GM23248 (cell line): ENCODE measurements around the gene ABHD6. TPM values are rescaled to one million over a fixed set of nuclear protein-coding genes. Genes with fewer than 3 reads are reported as not detected.
A peak's percentile ranks its signal among the peaks of the same experiment; 100 is the strongest.

Experiments
- DNase-seq: peaks from one replicate; pipeline ENCODE4 v3.0.0-alpha.2; 2015
- H2AFZ ChIP-seq: fragments of 200-600 bp; sonication (generic); 2 replicates; pipeline ENCODE4 v1.6.1; 2016; ENCODE audit warnings: antibody characterized with exemption
- H3F3A ChIP-seq: fragments of 200-600 bp; sonication (generic); 2 replicates; pipeline ENCODE4 v1.6.1; 2016; ENCODE audit warnings: mild to moderate bottlenecking, antibody characterized with exemption, mixed run types; ENCODE audit not compliant: insufficient read depth
- H3K27ac ChIP-seq: fragments of 200-600 bp; sonication (generic); 2 replicates; pipeline ENCODE4 v1.5.1; 2016; ENCODE audit warnings: mild to moderate bottlenecking
- H3K27me3 ChIP-seq: fragments of 200-600 bp; sonication (generic); replicated peaks from 2 replicates; pipeline ENCODE4 v1.6.1; 2016; ENCODE audit warnings: mild to moderate bottlenecking; ENCODE audit not compliant: insufficient read depth
- H3K36me3 ChIP-seq: fragments of 200-600 bp; sonication (generic); 2 replicates; pipeline ENCODE4 v1.6.1; 2016; ENCODE audit warnings: low read depth, mild to moderate bottlenecking
- H3K4me1 ChIP-seq: fragments of 200-600 bp; sonication (generic); 2 replicates; pipeline ENCODE4 v1.6.1; 2016; ENCODE audit warnings: mild to moderate bottlenecking; ENCODE audit not compliant: insufficient read depth
- H3K4me2 ChIP-seq: fragments of 200-600 bp; sonication (generic); one replicate; pipeline ENCODE4 v1.6.1; 2016; ENCODE audit warnings: mild to moderate bottlenecking; ENCODE audit not compliant: unreplicated experiment
- H3K4me3 ChIP-seq: fragments of 200-600 bp; sonication (generic); 2 replicates; pipeline ENCODE4 v1.5.1; 2016; ENCODE audit warnings: mild to moderate bottlenecking
- H3K79me2 ChIP-seq: fragments of 200-600 bp; sonication (generic); 2 replicates; pipeline ENCODE4 v1.6.1; 2016; ENCODE audit warnings: mild to moderate bottlenecking; ENCODE audit not compliant: insufficient read depth
- H3K9ac ChIP-seq: fragments of 200-600 bp; sonication (generic); 2 replicates; pipeline ENCODE4 v1.6.1; 2016; ENCODE audit warnings: mild to moderate bottlenecking
- H3K9me2 ChIP-seq: fragments of 200-600 bp; sonication (generic); 2 replicates; pipeline ENCODE4 v1.6.1; 2016; ENCODE audit warnings: mixed run types, mild to moderate bottlenecking, moderate library complexity; ENCODE audit not compliant: insufficient read depth
- H3K9me3 ChIP-seq: fragments of 200-600 bp; sonication (generic); one replicate; pipeline ENCODE4 v1.6.1; 2017; ENCODE audit warnings: low read depth
- H4K20me1 ChIP-seq: fragments of 200-600 bp; sonication (generic); 2 replicates; pipeline ENCODE4 v1.6.0; 2016; ENCODE audit not compliant: insufficient read depth
- EZH2 ChIP-seq: fragments of 200-600 bp; sonication (generic); IDR thresholded peaks from 2 replicates; pipeline ENCODE4 v1.6.1; 2018; ENCODE audit warnings: antibody characterized with exemption, mild to moderate bottlenecking; ENCODE audit not compliant: insufficient read depth, poor library complexity, severe bottlenecking
- EZH2phosphoT487 ChIP-seq: fragments of 200-600 bp; sonication (generic); IDR thresholded peaks from 2 replicates; pipeline ENCODE4 v1.6.1; 2018; ENCODE audit warnings: antibody characterized with exemption, moderate library complexity, mild to moderate bottlenecking, low read depth; ENCODE audit not compliant: insufficient read depth
- WGBS, 2 experiments: methylation state at CpG; one replicate each; pipeline ENCODE4 v1.1.6; 2015 to 2017; ENCODE audit warnings: low lambda C conversion rate in 2 of 2, low coverage in 1 of 2; ENCODE audit errors: missing lambda C conversion rate in 2 of 2; 5-methylcytosine and 5-hydroxymethylcytosine counted together
- in situ Hi-C: fragments of 300-500 bp; cut with MboI; formaldehyde crosslinking; loops from 2 replicates; pipeline ENCODE4 v1.15.0; 2020
- polyA plus RNA-seq: library from polyadenylated mRNA; unstranded; fragments of >200 nt; fragmentation: Nextera tagmentation; extraction: Ambion mirVana; gene quantifications from 2 replicates; pipeline ENCODE4 v1.2.1, GENCODE V29; 2016
- total RNA-seq: library from RNA; depleted of rRNA; stranded (reverse); fragments of >200 nt; shearing (Covaris generic); gene quantifications from 2 replicates; pipeline ENCODE4 v1.2.3, GENCODE V29; 2014

Gene ABHD6
- total and polyA plus RNA-seq, 2 experiments from 2014 or later: 4.4 to 5.3 TPM

- H3K4me1 ChIP-seq: no peaks in the 10 kb centered on the region
- H2AFZ ChIP-seq: no peak overlapping the region
- no peaks in the 10 kb centered on the region for H3K9me2 ChIP-seq
- no peaks in the 10 kb centered on the region for H4K20me1 ChIP-seq
- no peaks in the 10 kb centered on the region for H3K36me3 ChIP-seq
- DNase-seq: no peak
- no peak overlapping the region for H3K4me3 ChIP-seq
- 67 to 72% methylated on average over 7 of the region's 7 CpGs for WGBS, 2 experiments
- TF ChIP-seq EZH2 (no peak), EZH2phosphoT487 (no peak)
- no peak overlapping the region for H3K27ac ChIP-seq
- 0 out of 2 replicates have a peak, but pooled peaks cover 5% of the 10 kb centered on the region for H3K79me2 ChIP-seq
- in situ Hi-C loops: no loop called here
- H3F3A ChIP-seq: no peaks in the 10 kb centered on the region
- no peak overlapping the region for H3K9ac ChIP-seq
- no peaks in the 10 kb centered on the region for H3K9me3 ChIP-seq
- no peaks in the 10 kb centered on the region for H3K27me3 ChIP-seq
- no peak overlapping the region for H3K4me2 ChIP-seq
These were observed 11.9 kb downstream of the ABHD6 start for GRCh38 chr3:58249358-58250092.

- Histone ChIP-seq H3K4me3 (no peak overlapping the region), H4K20me1 (no peaks in the 10 kb centered on the region)
- in situ Hi-C loops: no loop called here
These were observed 12.6 kb downstream of the ABHD6 start for GRCh38 chr3:58250093-58250707.

GRCh38 chr3:58251631-58252035 lies 14.0 kb downstream of the ABHD6 start:
- Histone ChIP-seq H3K27me3 (no peaks in the 10 kb centered on the region), H3K4me1 (no peaks in the 10 kb centered on the region), H3K4me3 (no peak overlapping the region), H3K9me2 (no peaks in the 10 kb centered on the region), H3F3A (no peaks in the 10 kb centered on the region), H3K4me2 (no peak overlapping the region), H3K9ac (no peak overlapping the region), H3K36me3 (no peaks in the 10 kb centered on the region), H3K79me2 (no peaks in the 10 kb centered on the region), H4K20me1 (no peaks in the 10 kb centered on the region), H3K9me3 (no peaks in the 10 kb centered on the region), H2AFZ (no peak overlapping the region), H3K27ac (no peak overlapping the region)
- TF ChIP-seq EZH2 (no peak), EZH2phosphoT487 (no peak)
- DNase-seq: peak; percentile 30
- in situ Hi-C loops: no loop called here
- WGBS, 2 experiments: 89 to 95% methylated on average over 3 of the region's 3 CpGs

More at GRCh38 chr3:58250093-58250707, 12.6 kb downstream of the ABHD6 start:
- no peak for DNase-seq
- Histone ChIP-seq H3K9ac (no peak overlapping the region), H3F3A (no peaks in the 10 kb centered on the region), H3K9me2 (no peaks in the 10 kb centered on the region), H3K4me1 (no peaks in the 10 kb centered on the region), H3K36me3 (no peaks in the 10 kb centered on the region), H3K27me3 (no peaks in the 10 kb centered on the region), H3K27ac (no peak overlapping the region), H3K79me2 (0 out of 2 replicates have a peak, but pooled peaks cover 4% of the 10 kb centered on the region), H3K4me2 (no peak overlapping the region), H2AFZ (no peak overlapping the region), H3K9me3 (no peaks in the 10 kb centered on the region)
- no peak for TF ChIP-seq EZH2
- TF ChIP-seq EZH2phosphoT487: no peak
- WGBS, 2 experiments: 92 to 94% methylated on average over 8 of the region's 8 CpGs

GRCh38 chr3:58254144-58254543 lies 16.6 kb downstream of the ABHD6 start:
- Histone ChIP-seq H3K36me3 (no peaks in the 10 kb centered on the region), H3K9me3 (no peaks in the 10 kb centered on the region), H3K4me3 (no peak overlapping the region), H3K4me2 (no peak overlapping the region), H3K9ac (no peak overlapping the region), H3K79me2 (no peaks in the 10 kb centered on the region), H3F3A (no peaks in the 10 kb centered on the region), H3K9me2 (no peaks in the 10 kb centered on the region), H3K27ac (no peak overlapping the region), H4K20me1 (no peaks in the 10 kb centered on the region), H2AFZ (no peak overlapping the region), H3K4me1 (no peaks in the 10 kb centered on the region), H3K27me3 (no peaks in the 10 kb centered on the region)
- 96 to 97% methylated on average over 4 of the region's 4 CpGs for WGBS, 2 experiments
- TF ChIP-seq EZH2: no peak
- no peak for TF ChIP-seq EZH2phosphoT487
- no peak for DNase-seq
- in situ Hi-C loops: no loop called here
